ENCODE data around the gene RARG. TPM values are rescaled to one million over a fixed set of nuclear protein-coding genes. Genes with fewer than 3 reads are reported as not detected.
"Not testable (repeated sequence)": the region's sequence is repeated elsewhere in the genome, so short reads cannot be mapped to it uniquely, and the experiment has no call there.

The RARG gene
- total RNA-seq, 2 experiments from 2014 or later = 19.7 to 20.3 TPM

GRCh38 chr12:53170876-53171724 is 60.9 kb downstream of the RARG start:
- Mint-ChIP-seq H3K9me3 (no peaks in the 10 kb centered on the region), H3K36me3 (ENCODE audit: low read depth) (peaks cover 1% of the 10 kb centered on the region), H3K4me3 (no peak overlapping the region), H3K27ac (no peak overlapping the region), H3K27me3 (no peaks in the 10 kb centered on the region), H3K4me1 (ENCODE audit: low read depth) (peaks cover 6% of the 10 kb centered on the region)
- ATAC-seq = no peak
- no peak for DNase-seq
- CTCF ChIA-PET = interaction anchor here (1.2 to 4.1 kb wide), 2 partner anchors 11 to 105 kb away, joined by 3 to 28 read pairs; no protein-coding TSS in a partner anchor
- POLR2A ChIA-PET = interaction anchor here (0.6 to 1.0 kb wide), 2 partner anchors 107 to 151 kb away, joined by 3 read pairs; no protein-coding TSS in a partner anchor
- TF ChIP-seq CTCF (IDR thresholded peaks at IDR 0.05) = no peak
- intact Hi-C loops (cut with micrococcal nuclease) = no loop called here

GRCh38 chr12:53170215-53170614 is 61.8 kb downstream of the RARG start:
- H3K36me3 Mint-ChIP-seq (ENCODE audit: low read depth) = peaks cover 1% of the 10 kb centered on the region
- no peak overlapping the region for H3K4me3 Mint-ChIP-seq
- H3K27ac Mint-ChIP-seq = no peak overlapping the region
- no peaks in the 10 kb centered on the region for H3K27me3 Mint-ChIP-seq
- no peaks in the 10 kb centered on the region for H3K9me3 Mint-ChIP-seq
- ATAC-seq = no peak
- CTCF ChIA-PET = interaction anchor here (4.1 kb wide), 1 partner anchor 10 kb away, joined by 28 read pairs; no protein-coding TSS in a partner anchor
- intact Hi-C loops (cut with micrococcal nuclease) = no loop called here
- POLR2A ChIA-PET = interaction anchor here (0.9 kb wide), 1 partner anchor 39 kb away, joined by 3 read pairs; no protein-coding TSS in a partner anchor
- no peak for DNase-seq
- no peak for TF ChIP-seq CTCF (IDR thresholded peaks at IDR 0.05)
- H3K4me1 Mint-ChIP-seq (ENCODE audit: low read depth) = peaks cover 3% of the 10 kb centered on the region

- Mint-ChIP-seq H3K9me3 (no peaks in the 10 kb centered on the region), H3K27me3 (no peaks in the 10 kb centered on the region), H3K4me1 (ENCODE audit: low read depth) (peaks cover 3% of the 10 kb centered on the region), H3K4me3 (no peak overlapping the region), H3K36me3 (ENCODE audit: low read depth) (peaks cover 1% of the 10 kb centered on the region), H3K27ac (no peak overlapping the region)
- ChIA-PET POLR2A (interaction anchor here (0.9 kb wide), 1 partner anchor 39 kb away, joined by 3 read pairs; no protein-coding TSS in a partner anchor), CTCF (no interaction called here)
- intact Hi-C loops (cut with micrococcal nuclease) = no loop called here
- TF ChIP-seq CTCF (IDR thresholded peaks at IDR 0.05) = no peak
- ATAC-seq (no peak), DNase-seq (no peak)
Measured at GRCh38 chr12:53169644-53170043, 62.4 kb downstream of the RARG start.

- Mint-ChIP-seq H3K4me3 (no peak overlapping the region), H3K27me3 (no peaks in the 10 kb centered on the region), H3K9me3 (no peaks in the 10 kb centered on the region), H3K27ac (no peak overlapping the region), H3K36me3 (ENCODE audit: low read depth) (peaks cover 1% of the 10 kb centered on the region), H3K4me1 (ENCODE audit: low read depth) (peaks cover 3% of the 10 kb centered on the region)
- ATAC-seq = no peak
- no peak for TF ChIP-seq CTCF (IDR thresholded peaks at IDR 0.05)
- CTCF ChIA-PET = no interaction called here
- POLR2A ChIA-PET = interaction anchor here (0.7 kb wide), 1 partner anchor 68 kb away, joined by 3 read pairs; no protein-coding TSS in a partner anchor
- no peak for DNase-seq
- intact Hi-C loops (cut with micrococcal nuclease) = no loop called here
Measured at GRCh38 chr12:53166837-53167236, 65.2 kb downstream of the RARG start.

GRCh38 chr12:53163008-53163407 is 69.0 kb downstream of the RARG start:
- H3K27ac Mint-ChIP-seq; H3K4me3 Mint-ChIP-seq; H3K9me3 Mint-ChIP-seq; H3K27me3 Mint-ChIP-seq; H3K36me3 Mint-ChIP-seq (ENCODE audit: low read depth); DNase-seq; intact Hi-C loops (cut with micrococcal nuclease); POLR2A ChIA-PET; ATAC-seq: not testable (repeated sequence)
- CTCF ChIA-PET = interaction anchor here (9.2 kb wide), 1 partner anchor 20 kb away, joined by 199 read pairs; the partner anchor contains the start of genes CSAD and ZNF740
- H3K4me1 Mint-ChIP-seq (ENCODE audit: low read depth) = peaks cover 13% of the 10 kb centered on the region
